Measurements from ENCODE around the gene GP1BB.

GRCh38 chr22:19720150-19720827, 3.0 kb upstream of the GP1BB start:
- no peak for TF ChIP-seq POLR2A (IDR thresholded peaks at IDR 0.05; ENCODE audit: low read depth, low read length)
- no peak for TF ChIP-seq CTCF (conservative IDR thresholded peaks at IDR 0.05; ENCODE audit: low read depth, low read length)
- TF ChIP-seq RFX5 (IDR thresholded peaks at IDR 0.05; ENCODE audit: low read depth, low read length): no peak
- TF ChIP-seq RCOR1 (IDR thresholded peaks at IDR 0.05; ENCODE audit: insufficient replicate concordance, low read length): no peak
- no peak for TF ChIP-seq CEBPB (IDR thresholded peaks at IDR 0.05; ENCODE audit: low read depth, low read length)
- TF ChIP-seq BHLHE40 (IDR thresholded peaks at IDR 0.05; ENCODE audit: low read depth, low read length): no peak
- TF ChIP-seq USF2 (IDR thresholded peaks at IDR 0.05; ENCODE audit: low read depth, low read length): no peak
- TF ChIP-seq MXI1 (IDR thresholded peaks at IDR 0.05; ENCODE audit: borderline replicate concordance, low read depth, low read length): no peak
- TF ChIP-seq SMC3 (IDR thresholded peaks at IDR 0.05; ENCODE audit: low read depth, low read length): no peak
- TF ChIP-seq RAD21 (IDR thresholded peaks at IDR 0.05; ENCODE audit: low read length): no peak
- no peak for TF ChIP-seq MAZ (IDR thresholded peaks at IDR 0.05; ENCODE audit: borderline replicate concordance, low read depth, low read length)
- TF ChIP-seq FOS (IDR thresholded peaks at IDR 0.05; ENCODE audit: low read depth, low read length): no peak
- no peak for TF ChIP-seq CHD1 (IDR thresholded peaks at IDR 0.05; ENCODE audit: low read depth, low read length)
- no peak for TF ChIP-seq ELK1 (IDR thresholded peaks at IDR 0.05; ENCODE audit: borderline replicate concordance, low read depth, low read length)

Measured in IMR-90 (cell line).